ENCODE measurements around the gene OR3A1.
"Not testable (repeated sequence)": the region's sequence is repeated elsewhere in the genome, so short reads cannot be mapped to it uniquely, and the experiment has no call there.

OR3A1 gene

GRCh38 chr17:3298260-3298659, at the start of gene OR3A1:
OR3A1 (minus strand) TSS chr17:3298360; CDS start chr17:3292582, 5,778 bp downstream.
- no peak for DNase-seq

- not testable (repeated sequence) for DNase-seq
Measured at GRCh38 chr17:3342782-3343181, 44.6 kb upstream of the OR3A1 start.

GRCh38 chr17:3335876-3336275, 37.7 kb upstream of the OR3A1 start:
- DNase-seq, result no peak

GRCh38 chr17:3318336-3318735, 20.2 kb upstream of the OR3A1 start:
- no peak for DNase-seq

GRCh38 chr17:3316836-3317235, 18.7 kb upstream of the OR3A1 start:
- no peak for DNase-seq

GRCh38 chr17:3308603-3309002, 10.4 kb upstream of the OR3A1 start:
- DNase-seq, result no peak

GRCh38 chr17:3295632-3296031, 2.5 kb downstream of the OR3A1 start:
- no peak for DNase-seq

- DNase-seq, result not testable (repeated sequence)
Measured at GRCh38 chr17:3293548-3293947, 4.6 kb downstream of the OR3A1 start.

GRCh38 chr17:3282901-3283300, 15.3 kb downstream of the OR3A1 start:
- DNase-seq, result no peak

GRCh38 chr17:3276126-3276525, 22.0 kb downstream of the OR3A1 start:
- no peak for DNase-seq

GRCh38 chr17:3271072-3271848, 26.9 kb downstream of the OR3A1 start:
- no peak for DNase-seq

- no peak for DNase-seq
Measured at GRCh38 chr17:3260600-3260999, 37.6 kb downstream of the OR3A1 start.

- no peak for DNase-seq
Measured at GRCh38 chr17:3260163-3260562, 38.0 kb downstream of the OR3A1 start.

- DNase-seq, result no peak
Measured at GRCh38 chr17:3256575-3256974, 41.6 kb downstream of the OR3A1 start.

GRCh38 chr17:3249013-3249412, 49.1 kb downstream of the OR3A1 start:
- DNase-seq, result not testable (repeated sequence)

GRCh38 chr17:3244841-3245240, 53.3 kb downstream of the OR3A1 start:
- not testable (repeated sequence) for DNase-seq

GRCh38 chr17:3241044-3241443, 57.1 kb downstream of the OR3A1 start:
- DNase-seq, result not testable (repeated sequence)
